OCI-M2 (cell line): ENCODE measurements around the gene ATP1B3.
"Not testable (repeated sequence)": the region's sequence is repeated elsewhere in the genome, so short reads cannot be mapped to it uniquely, and the experiment has no call there.

Source experiments
- DNase-seq: peaks from one replicate; lab custom pipeline; 2025; ENCODE audit not compliant: unreplicated experiment; lab: John Stamatoyannopoulos, UW

ATP1B3 gene

GRCh38 chr3:141876381-141876890, at the start of gene ATP1B3:
Gene ATP1B3, plus strand, starts transcription at chr3:141876643. Its CDS starts 159 bp downstream, at chr3:141876802.
- no peak for DNase-seq

GRCh38 chr3:141828487-141828886, 48.0 kb upstream of the ATP1B3 start:
- DNase-seq: no peak

GRCh38 chr3:141828890-141829289, 47.6 kb upstream of the ATP1B3 start:
- no peak for DNase-seq

GRCh38 chr3:141830508-141830907, 45.9 kb upstream of the ATP1B3 start:
- no peak for DNase-seq

- no peak for DNase-seq
These were observed 42.2 kb upstream of the ATP1B3 start for GRCh38 chr3:141834292-141834691.

- DNase-seq: no peak
These were observed 40.8 kb upstream of the ATP1B3 start for GRCh38 chr3:141835557-141836229.

- DNase-seq: no peak
These were observed 37.1 kb upstream of the ATP1B3 start for GRCh38 chr3:141839389-141839788.

- no peak for DNase-seq
These were observed 35.5 kb upstream of the ATP1B3 start for GRCh38 chr3:141840737-141841544.

GRCh38 chr3:141844108-141844507, 32.3 kb upstream of the ATP1B3 start:
- no peak for DNase-seq

- no peak for DNase-seq
These were observed 31.6 kb upstream of the ATP1B3 start for GRCh38 chr3:141844812-141845211.

GRCh38 chr3:141845407-141846049, 30.9 kb upstream of the ATP1B3 start:
- no peak for DNase-seq

- DNase-seq: no peak
These were observed 30.4 kb upstream of the ATP1B3 start for GRCh38 chr3:141846050-141846433.

GRCh38 chr3:141848159-141848748, 28.2 kb upstream of the ATP1B3 start:
- not testable (repeated sequence) for DNase-seq

GRCh38 chr3:141849056-141849815, 27.2 kb upstream of the ATP1B3 start:
- DNase-seq: peak; percentile 22

GRCh38 chr3:141851411-141851810, 25.0 kb upstream of the ATP1B3 start:
- DNase-seq: no peak

- DNase-seq: no peak
These were observed 23.3 kb upstream of the ATP1B3 start for GRCh38 chr3:141853081-141853601.

GRCh38 chr3:141853629-141854168, 22.7 kb upstream of the ATP1B3 start:
- no peak for DNase-seq

GRCh38 chr3:141854599-141854998, 21.8 kb upstream of the ATP1B3 start:
- no peak for DNase-seq

- DNase-seq: no peak
These were observed 18.1 kb upstream of the ATP1B3 start for GRCh38 chr3:141858312-141858711.

GRCh38 chr3:141859651-141860050, 16.8 kb upstream of the ATP1B3 start:
- no peak for DNase-seq
